Mucosa of rectum (tissue), 2 donors: Measurements from ENCODE around the gene PITPNM1.
A peak's percentile ranks its signal among the peaks of the same experiment; 100 is the strongest.

ENCODE experiments used
- H3K27ac ChIP-seq, 2 donors: one replicate each; pipeline ENCODE4 v1.7.0; 2013; ENCODE audit warnings: inconsistent platforms in 2 of 2, low read depth in 2 of 2, low read length in 2 of 2
- H3K27me3 ChIP-seq, 2 donors: one replicate each; pipeline ENCODE4 v1.7.0; 2013; ENCODE audit warnings: low read length in 2 of 2; ENCODE audit not compliant: control insufficient read depth in 2 of 2, insufficient read depth in 2 of 2
- H3K36me3 ChIP-seq, 2 donors: one replicate each; pipeline ENCODE4 v1.7.0; 2013; ENCODE audit warnings: low read length in 2 of 2; ENCODE audit not compliant: control insufficient read depth in 2 of 2, insufficient read depth in 2 of 2
- H3K4me1 ChIP-seq, 2 donors: one replicate each; pipeline ENCODE4 v1.7.0; 2013; ENCODE audit warnings: low read length in 2 of 2, mild to moderate bottlenecking in 1 of 2; ENCODE audit not compliant: control insufficient read depth in 2 of 2, insufficient read depth in 2 of 2
- H3K4me3 ChIP-seq, 2 donors: one replicate each; pipeline ENCODE4 v1.7.0; 2013; ENCODE audit warnings: low read length in 2 of 2
- H3K9ac ChIP-seq, 2 donors: one replicate each; pipeline ENCODE4 v1.7.0; 2013; ENCODE audit warnings: low read length in 2 of 2, low read depth in 1 of 2, mild to moderate bottlenecking in 1 of 2
- H3K9me3 ChIP-seq, 2 donors: one replicate each; pipeline ENCODE4 v1.7.0; 2013; ENCODE audit warnings: low read length in 2 of 2; ENCODE audit not compliant: control insufficient read depth in 2 of 2
- donor health status: healthy.
- donor health status: Normal muscosa, but diverticular disease.

The PITPNM1 gene

DNA sequence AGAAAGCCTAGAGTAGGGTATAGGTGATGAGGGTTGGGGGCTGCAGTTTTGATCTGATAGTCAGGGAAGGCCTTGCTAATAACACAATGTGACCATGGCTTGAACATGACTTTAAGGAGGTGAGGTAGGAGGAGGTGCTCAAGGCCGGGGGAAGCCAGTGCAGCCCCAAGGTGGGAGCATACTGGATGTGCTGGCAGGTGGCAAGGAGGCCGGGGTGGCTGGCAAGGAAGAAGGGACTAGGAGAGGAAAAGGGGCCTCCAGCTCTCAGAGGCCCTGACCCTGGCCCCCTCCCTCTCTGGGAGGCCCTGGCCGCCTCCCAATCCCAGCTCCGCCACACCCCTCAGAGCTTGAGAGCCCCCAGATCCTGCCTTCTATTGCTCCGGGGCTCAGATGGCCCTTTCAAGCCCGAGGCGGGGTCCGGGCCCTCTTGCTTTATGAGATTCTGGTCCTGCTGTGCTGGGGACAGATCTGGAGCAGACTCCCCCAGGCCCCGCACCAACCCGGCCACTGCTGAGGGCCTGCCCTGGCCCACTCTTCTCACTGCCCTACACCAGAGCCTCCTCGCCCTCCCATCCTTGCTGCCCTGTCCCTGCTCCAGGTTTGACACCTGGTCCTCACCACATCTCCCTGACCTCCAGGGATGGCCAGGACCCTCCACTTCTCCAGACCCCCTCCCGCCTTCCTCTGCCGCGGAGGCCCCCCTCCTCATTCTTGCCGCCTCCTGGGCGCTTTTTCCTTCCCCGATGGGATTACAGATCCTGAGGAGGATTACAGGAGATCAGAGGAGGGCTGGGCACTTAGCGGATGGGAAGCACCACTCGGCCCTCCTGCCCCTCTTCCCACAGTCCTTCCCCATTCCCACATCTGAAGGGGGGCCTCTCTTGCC is 1.8 kb downstream of the PITPNM1 start:
- Histone ChIP-seq H3K36me3 (peaks cover 14 to 23% of the 10 kb centered on the region in 2 donors), H3K9ac (peak overlapping the region in 1 of 2 donors; percentile 92), H3K27ac (no peak overlapping the region)

DNA sequence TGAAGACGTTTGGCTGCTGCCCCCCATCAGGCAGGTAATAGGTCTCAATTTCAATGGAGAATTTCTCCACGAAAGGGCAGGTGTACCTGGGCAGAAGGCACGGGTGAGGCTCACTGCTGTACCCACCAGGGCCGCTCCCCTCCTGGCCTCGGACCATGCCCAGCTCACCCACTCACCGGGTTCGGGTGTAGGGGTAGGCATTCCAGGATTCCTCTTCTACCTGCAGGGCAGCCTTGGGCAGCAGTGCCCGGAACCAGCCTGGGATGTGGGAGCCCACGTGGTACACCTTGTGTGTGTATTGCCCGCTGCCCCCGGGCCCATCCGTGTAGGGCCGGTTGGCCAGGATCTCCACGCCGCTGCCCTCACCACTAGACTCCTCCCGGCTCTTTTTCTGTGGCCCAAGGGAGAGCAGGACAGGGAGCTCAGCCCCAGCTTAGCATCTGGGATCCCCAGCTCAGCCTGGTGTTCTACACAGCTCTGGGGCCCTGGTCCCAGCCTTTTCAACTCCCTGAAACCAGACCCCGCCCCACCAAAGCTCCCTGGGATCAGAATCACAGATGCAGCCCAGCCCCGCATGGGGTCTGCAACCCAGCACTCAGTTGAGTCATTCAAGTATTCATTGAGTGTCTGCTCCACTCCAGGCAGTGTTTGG is 2.7 kb downstream of the PITPNM1 start:
- H3K9ac ChIP-seq: no peak overlapping the region
- no peaks in the 10 kb centered on the region for H3K9me3 ChIP-seq
- no peaks in the 10 kb centered on the region for H3K27me3 ChIP-seq
- no peak overlapping the region for H3K27ac ChIP-seq
- H3K4me1 ChIP-seq: peaks cover 25 to 28% of the 10 kb centered on the region in 2 donors
- H3K4me3 ChIP-seq: no peak overlapping the region
- peaks cover 22 to 32% of the 10 kb centered on the region in 2 donors for H3K36me3 ChIP-seq

More for the DNA sequence above, 1.8 kb downstream of the PITPNM1 start:
- Histone ChIP-seq H3K9me3 (no peaks in the 10 kb centered on the region), H3K27me3 (no peaks in the 10 kb centered on the region), H3K4me1 (peaks cover 27 to 31% of the 10 kb centered on the region in 2 donors), H3K4me3 (peak overlapping the region; percentile 31 to 85)

DNA sequence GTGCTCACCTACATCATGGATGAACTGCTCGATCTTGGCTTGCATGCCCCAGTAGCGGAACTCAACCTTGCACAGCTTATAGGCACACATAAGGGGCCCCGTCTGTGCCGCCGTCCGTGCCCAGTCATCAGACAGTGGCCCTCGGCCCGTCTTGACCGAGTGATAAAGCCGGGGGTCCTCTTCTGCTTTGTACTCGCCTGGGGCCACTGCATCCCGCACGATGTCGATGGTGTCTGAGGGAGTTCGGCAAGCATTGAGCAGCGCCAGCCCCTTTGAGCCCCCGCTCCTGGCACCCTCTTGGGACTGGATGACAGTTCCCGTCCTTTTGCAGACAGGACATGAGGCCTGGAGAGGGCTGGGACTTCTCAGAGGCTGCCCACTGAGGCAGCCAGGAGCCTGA is 3.3 kb downstream of the PITPNM1 start:
- no peak overlapping the region for H3K27ac ChIP-seq
- peaks cover 24 to 35% of the 10 kb centered on the region in 2 donors for H3K36me3 ChIP-seq
- no peak overlapping the region for H3K9ac ChIP-seq
- H3K9me3 ChIP-seq: no peaks in the 10 kb centered on the region
- no peak overlapping the region for H3K4me3 ChIP-seq
- no peaks in the 10 kb centered on the region for H3K27me3 ChIP-seq
- peaks cover 19 to 22% of the 10 kb centered on the region in 2 donors for H3K4me1 ChIP-seq

DNA sequence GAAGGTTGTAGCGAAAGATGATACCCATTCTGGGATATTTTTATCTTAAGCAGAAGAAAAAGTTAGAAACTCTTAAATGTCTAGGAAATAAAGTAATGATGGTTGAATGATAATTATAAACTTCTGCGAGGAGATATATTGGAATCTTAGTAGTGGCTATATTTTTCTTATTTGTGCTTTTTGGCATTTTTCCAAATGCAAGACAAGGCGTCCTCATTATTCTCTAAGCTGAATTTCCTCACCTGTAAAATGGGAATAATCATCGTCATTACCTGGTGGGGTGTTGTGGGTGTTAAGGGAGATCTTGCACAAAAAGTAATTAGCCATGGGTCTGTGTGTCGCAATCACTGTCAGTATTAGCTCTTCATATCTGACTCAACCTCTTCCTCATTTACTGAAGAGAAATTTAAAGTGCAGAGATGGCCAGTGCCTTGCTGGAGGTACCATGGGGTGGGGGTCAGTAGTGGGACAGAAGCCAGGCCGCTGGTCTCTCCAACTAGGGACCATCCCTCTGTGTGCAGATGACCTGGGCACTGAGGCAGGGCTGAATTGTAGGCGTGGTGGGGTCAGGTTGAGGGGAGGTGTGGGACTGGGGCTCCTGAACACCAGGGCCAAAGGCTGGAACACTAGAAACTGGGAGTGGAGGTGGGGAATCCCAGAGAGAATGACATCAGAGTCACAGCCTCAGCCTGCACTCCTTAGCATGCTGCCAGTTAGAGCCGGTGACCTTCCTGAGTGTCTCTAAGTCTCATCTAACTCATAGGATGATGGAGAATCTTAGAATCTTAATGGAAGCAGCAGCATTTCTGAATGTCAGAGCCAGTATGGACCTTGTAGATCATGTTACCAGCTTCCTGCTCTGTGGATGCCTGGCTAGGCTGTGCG is 4.1 kb downstream of the PITPNM1 start:
- peaks cover 28 to 36% of the 10 kb centered on the region in 2 donors for H3K36me3 ChIP-seq
- no peak overlapping the region for H3K27ac ChIP-seq
- H3K9ac ChIP-seq: no peak overlapping the region
- no peak overlapping the region for H3K4me3 ChIP-seq
- no peaks in the 10 kb centered on the region for H3K9me3 ChIP-seq
- no peaks in the 10 kb centered on the region for H3K27me3 ChIP-seq
- H3K4me1 ChIP-seq: peaks cover 11 to 14% of the 10 kb centered on the region in 2 donors

GRCh38 chr11:67500484-67500821 is 4.7 kb downstream of the PITPNM1 start:
- Histone ChIP-seq H3K4me3 (no peak overlapping the region), H3K9ac (no peak overlapping the region), H3K36me3 (peaks cover 33 to 41% of the 10 kb centered on the region in 2 donors), H3K4me1 (peaks cover 5 to 10% of the 10 kb centered on the region in 2 donors), H3K27me3 (no peaks in the 10 kb centered on the region), H3K9me3 (no peaks in the 10 kb centered on the region), H3K27ac (no peak overlapping the region)

- Histone ChIP-seq H3K9ac (no peak overlapping the region), H3K4me1 (peaks cover 4 to 8% of the 10 kb centered on the region in 2 donors), H3K36me3 (peaks cover 39 to 45% of the 10 kb centered on the region in 2 donors), H3K27ac (no peak overlapping the region), H3K9me3 (no peaks in the 10 kb centered on the region), H3K4me3 (no peak overlapping the region), H3K27me3 (no peaks in the 10 kb centered on the region)
Observed at GRCh38 chr11:67499808-67500483, 5.2 kb downstream of the PITPNM1 start.

DNA sequence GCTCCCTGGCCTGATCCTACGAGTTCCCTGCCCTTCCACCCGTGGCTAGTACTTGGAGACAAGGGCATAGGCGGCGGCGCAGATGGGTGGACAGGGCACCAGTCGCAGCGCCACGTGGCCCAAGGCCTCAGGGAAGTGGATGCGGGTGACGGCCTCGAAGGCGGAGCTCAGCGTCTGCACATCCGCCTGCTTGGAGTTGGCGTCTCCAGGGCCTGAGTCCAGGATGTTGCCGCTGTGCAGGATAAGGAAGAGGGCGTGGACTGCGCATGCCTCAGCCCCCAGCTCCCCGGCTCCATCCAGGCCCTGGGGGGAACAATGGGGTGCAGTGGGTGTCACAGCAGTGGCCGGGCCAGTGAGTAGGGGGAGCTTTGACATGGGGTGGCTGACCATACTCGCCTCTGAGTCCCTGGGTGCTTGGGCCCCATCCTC is 6.6 kb downstream of the PITPNM1 start:
- no peaks in the 10 kb centered on the region for H3K27me3 ChIP-seq
- H3K9ac ChIP-seq: no peak overlapping the region
- H3K9me3 ChIP-seq: no peaks in the 10 kb centered on the region
- peaks cover 0 to under 1% of the 10 kb centered on the region in 2 donors for H3K4me1 ChIP-seq
- peaks cover 43 to 48% of the 10 kb centered on the region in 2 donors for H3K36me3 ChIP-seq
- no peak overlapping the region for H3K27ac ChIP-seq
- H3K4me3 ChIP-seq: no peak overlapping the region

- Histone ChIP-seq H3K9ac (no peak overlapping the region), H3K9me3 (no peaks in the 10 kb centered on the region), H3K27ac (no peak overlapping the region), H3K27me3 (no peaks in the 10 kb centered on the region), H3K36me3 (peaks cover 48 to 52% of the 10 kb centered on the region in 2 donors), H3K4me1 (no peaks in the 10 kb centered on the region), H3K4me3 (no peak overlapping the region)
Observed at GRCh38 chr11:67497656-67498291, 7.4 kb downstream of the PITPNM1 start.

DNA sequence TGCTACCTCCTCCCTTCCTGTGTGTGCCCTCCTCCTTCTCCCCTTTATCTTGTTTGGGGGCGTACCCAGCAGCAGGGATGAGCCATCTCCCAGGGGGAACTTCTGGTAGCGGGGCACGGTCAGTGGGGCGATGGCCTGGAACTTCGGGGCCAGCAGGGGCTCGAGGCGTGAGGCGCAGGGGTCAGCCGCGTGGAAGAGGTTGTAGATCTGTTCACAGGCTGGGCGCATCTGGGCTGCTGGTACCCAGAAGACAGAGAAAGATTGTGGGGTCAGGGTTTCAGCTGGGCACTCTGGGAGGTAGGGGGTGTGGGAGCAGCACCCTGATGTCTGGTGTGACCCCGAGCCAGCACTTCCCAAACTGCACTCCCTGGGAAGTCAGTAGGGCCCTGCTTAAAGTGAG is 9.1 kb downstream of the PITPNM1 start:
- peaks cover 55 to 58% of the 10 kb centered on the region in 2 donors for H3K36me3 ChIP-seq
- no peaks in the 10 kb centered on the region for H3K9me3 ChIP-seq
- no peaks in the 10 kb centered on the region for H3K4me1 ChIP-seq
- no peak overlapping the region for H3K27ac ChIP-seq
- H3K27me3 ChIP-seq: no peaks in the 10 kb centered on the region
- H3K9ac ChIP-seq: no peak overlapping the region
- H3K4me3 ChIP-seq: no peak overlapping the region
